Ectodermal cell (in vitro differentiated cells): ENCODE data around the gene SPEM2.

Experiments
- H3K27ac ChIP-seq: 2 replicates; pipeline ENCODE4 v1.7.0; 2013; ENCODE audit warnings: mild to moderate bottlenecking, low read depth, low read length; ENCODE audit not compliant: insufficient read depth, poor library complexity, severe bottlenecking
- H3K27me3 ChIP-seq: 2 replicates; pipeline ENCODE4 v1.7.0; 2013; ENCODE audit warnings: mild to moderate bottlenecking, low read length; ENCODE audit not compliant: insufficient read depth, control insufficient read depth, poor library complexity, severe bottlenecking
- H3K36me3 ChIP-seq: one replicate; pipeline ENCODE4 v1.7.0; 2013; ENCODE audit warnings: low read length; ENCODE audit not compliant: control insufficient read depth, insufficient read depth
- H3K4me1 ChIP-seq: one replicate; pipeline ENCODE4 v1.7.0; 2013; ENCODE audit warnings: low read length; ENCODE audit not compliant: control insufficient read depth, insufficient read depth
- H3K4me3 ChIP-seq: 2 replicates; pipeline ENCODE4 v1.7.0; 2013; ENCODE audit warnings: low read depth, low read length, control low read depth; ENCODE audit not compliant: insufficient read depth
- H3K9me3 ChIP-seq: 2 replicates; pipeline ENCODE4 v1.7.0; 2013; ENCODE audit warnings: mild to moderate bottlenecking, low read length, moderate library complexity; ENCODE audit not compliant: control insufficient read depth
- WGBS, 2 experiments: methylation state at CpG; one replicate each; pipeline ENCODE4 v1.1.7; 2013; ENCODE audit warnings: missing lambda C conversion rate in 2 of 2; 5-methylcytosine and 5-hydroxymethylcytosine counted together

The SPEM2 gene

GRCh38 chr17:7421186-7421585 lies 4.2 kb upstream of the SPEM2 start:
- no peaks in the 10 kb centered on the region for H3K36me3 ChIP-seq
- H3K9me3 ChIP-seq = no peaks in the 10 kb centered on the region
- no peak overlapping the region for H3K27ac ChIP-seq
- H3K4me3 ChIP-seq = no peak overlapping the region
- H3K27me3 ChIP-seq = no peaks in the 10 kb centered on the region
- H3K4me1 ChIP-seq = peaks cover 30% of the 10 kb centered on the region
- WGBS, 2 experiments = 92 to 94% methylated on average over 16 of the region's 16 CpGs

GRCh38 chr17:7423679-7424078 lies 1.7 kb upstream of the SPEM2 start:
- 92 to 96% methylated on average over 4 of the region's 4 CpGs for WGBS, 2 experiments
- no peaks in the 10 kb centered on the region for H3K36me3 ChIP-seq
- H3K27me3 ChIP-seq = no peaks in the 10 kb centered on the region
- H3K27ac ChIP-seq = no peak overlapping the region
- peaks cover 22% of the 10 kb centered on the region for H3K4me1 ChIP-seq
- no peak overlapping the region for H3K4me3 ChIP-seq
- no peaks in the 10 kb centered on the region for H3K9me3 ChIP-seq

- Histone ChIP-seq H3K4me3 (no peak overlapping the region), H3K36me3 (no peaks in the 10 kb centered on the region)
- WGBS, 2 experiments = 87 to 89% methylated on average over 8 of the region's 8 CpGs
Measured at GRCh38 chr17:7425756-7426155, 340 bp downstream of the SPEM2 start.

GRCh38 chr17:7426203-7426863 lies 917 bp downstream of the SPEM2 start:
- Histone ChIP-seq H3K4me1 (no peaks in the 10 kb centered on the region), H3K36me3 (no peaks in the 10 kb centered on the region), H3K27me3 (no peaks in the 10 kb centered on the region), H3K9me3 (no peaks in the 10 kb centered on the region), H3K4me3 (no peak overlapping the region), H3K27ac (no peak overlapping the region)
- 94 to 95% methylated on average over 33 of the region's 33 CpGs for WGBS, 2 experiments

More at GRCh38 chr17:7425756-7426155, 340 bp downstream of the SPEM2 start:
- peaks cover 3% of the 10 kb centered on the region for H3K4me1 ChIP-seq
- no peaks in the 10 kb centered on the region for H3K9me3 ChIP-seq
- H3K27ac ChIP-seq = no peak overlapping the region
- no peaks in the 10 kb centered on the region for H3K27me3 ChIP-seq

GRCh38 chr17:7426896-7427489 lies 1.6 kb downstream of the SPEM2 start:
- Histone ChIP-seq H3K4me1 (no peaks in the 10 kb centered on the region), H3K9me3 (no peaks in the 10 kb centered on the region), H3K27me3 (no peaks in the 10 kb centered on the region), H3K27ac (no peak overlapping the region), H3K4me3 (no peak overlapping the region), H3K36me3 (no peaks in the 10 kb centered on the region)
- 93 to 94% methylated on average over 29 of the region's 29 CpGs for WGBS, 2 experiments

- Histone ChIP-seq H3K36me3 (no peaks in the 10 kb centered on the region), H3K27me3 (no peaks in the 10 kb centered on the region), H3K4me1 (no peaks in the 10 kb centered on the region), H3K9me3 (no peaks in the 10 kb centered on the region), H3K27ac (no peak overlapping the region), H3K4me3 (no peak overlapping the region)
- WGBS, 2 experiments = 90 to 91% methylated on average over 7 of the region's 7 CpGs
Measured at GRCh38 chr17:7427549-7427948, 2.1 kb downstream of the SPEM2 start.

GRCh38 chr17:7428557-7428956 lies 3.1 kb downstream of the SPEM2 start, which contains the start of gene SPEM3:
SPEM3 (plus strand) TSS chr17:7428857; CDS start chr17:7428903, 46 bp downstream.
- WGBS, 2 experiments = 74 to 77% methylated on average over 5 of the region's 5 CpGs
- no peaks in the 10 kb centered on the region for H3K36me3 ChIP-seq
- no peaks in the 10 kb centered on the region for H3K27me3 ChIP-seq
- H3K9me3 ChIP-seq = no peaks in the 10 kb centered on the region
- no peak within 1 kb of the TSS for H3K4me3 ChIP-seq
- H3K4me1 ChIP-seq = no peaks in the 10 kb centered on the region
- no peak within 1 kb of the TSS for H3K27ac ChIP-seq

GRCh38 chr17:7429722-7430121 lies 4.3 kb downstream of the SPEM2 start:
- Histone ChIP-seq H3K9me3 (no peaks in the 10 kb centered on the region), H3K4me3 (no peak overlapping the region), H3K27ac (no peak overlapping the region), H3K4me1 (no peaks in the 10 kb centered on the region), H3K36me3 (no peaks in the 10 kb centered on the region), H3K27me3 (no peaks in the 10 kb centered on the region)
- 91% methylated on average over 10 of the region's 10 CpGs for WGBS, 2 experiments

- Histone ChIP-seq H3K27ac (no peak overlapping the region), H3K4me1 (no peaks in the 10 kb centered on the region), H3K9me3 (no peaks in the 10 kb centered on the region), H3K36me3 (no peaks in the 10 kb centered on the region), H3K4me3 (no peak overlapping the region), H3K27me3 (peaks cover 10% of the 10 kb centered on the region)
- 86 to 89% methylated on average over 1 of the region's 1 CpG for WGBS, 2 experiments
Measured at GRCh38 chr17:7431231-7431630, 5.8 kb downstream of the SPEM2 start.

- H3K27ac ChIP-seq = no peak overlapping the region
- peaks cover 21% of the 10 kb centered on the region for H3K27me3 ChIP-seq
- no peaks in the 10 kb centered on the region for H3K4me1 ChIP-seq
- H3K9me3 ChIP-seq = no peaks in the 10 kb centered on the region
- no peak overlapping the region for H3K4me3 ChIP-seq
- 92 to 93% methylated on average over 11 of the region's 11 CpGs for WGBS, 2 experiments
- H3K36me3 ChIP-seq = no peaks in the 10 kb centered on the region
Measured at GRCh38 chr17:7432296-7432695, 6.9 kb downstream of the SPEM2 start.
